ENCODE measurements around the gene SUN3. TPM values are rescaled to one million over a fixed set of nuclear protein-coding genes. Genes with fewer than 3 reads are reported as not detected.
"Not testable (repeated sequence)": the region's sequence is repeated elsewhere in the genome, so short reads cannot be mapped to it uniquely, and the experiment has no call there.

SUN3 gene
- total RNA-seq, 1 experiment from 2014 or later = not detected

GRCh38 chr7:47944536-47945260, 84.2 kb downstream of the SUN3 start:
- Histone ChIP-seq H3K9ac (ENCODE audit: low read length) (no peak overlapping the region), H3F3A (ENCODE audit: low read length, unreplicated experiment) (no peaks in the 10 kb centered on the region), H3K4me1 (ENCODE audit: insufficient read depth, low read length) (peaks cover 14% of the 10 kb centered on the region), H3K27ac (ENCODE audit: low read length) (no peak overlapping the region), H4K20me1 (ENCODE audit: low read length) (no peaks in the 10 kb centered on the region), H3K9me3 (ENCODE audit: low read length) (no peaks in the 10 kb centered on the region), H3K36me3 (ENCODE audit: low read depth, low read length) (no peaks in the 10 kb centered on the region), H3K79me2 (ENCODE audit: low read length) (no peaks in the 10 kb centered on the region), H3K4me3 (ENCODE audit: low read length) (no peak overlapping the region), H3K4me2 (ENCODE audit: low read length) (no peak overlapping the region), H3K27me3 (ENCODE audit: low read length) (no peaks in the 10 kb centered on the region), H3K9me2 (replicated peaks; ENCODE audit: low read length) (no peaks in the 10 kb centered on the region), H2AFZ (ENCODE audit: low read length) (no peak overlapping the region)
- POLR2A ChIA-PET (ENCODE audit: unreplicated experiment) = interaction anchor here (0.6 kb wide), 1 partner anchor 191 kb away, joined by 3 read pairs; no protein-coding TSS in a partner anchor
- CTCF ChIA-PET = interaction anchor here (0.6 to 2.2 kb wide), 11 partner anchors 24 to 276 kb away, joined by 3 to 18 read pairs (median 5); no protein-coding TSS in a partner anchor
- DNase-seq (no peak), ATAC-seq (no peak)
- intact Hi-C loops (cut with micrococcal nuclease) = loop anchor here (1.0 to 10.0 kb wide), 4 partner anchors 25 to 680 kb away; no protein-coding TSS in a partner anchor
- TF ChIP-seq EZH2 (IDR thresholded peaks at IDR 0.05; ENCODE audit: low read length, unreplicated experiment) (no peak), CTCF (conservative IDR thresholded peaks at IDR 0.05; ENCODE audit: low read depth, low read length) (no peak), EZH2phosphoT487 (IDR thresholded peaks at IDR 0.05; ENCODE audit: borderline replicate concordance, low read length) (no peak)
- BruUV-seq (replicated peaks) = no TSS peak

- no peaks in the 10 kb centered on the region for H3K36me3 ChIP-seq (ENCODE audit: low read depth, low read length)
- no peaks in the 10 kb centered on the region for H3K9me3 ChIP-seq (ENCODE audit: low read length)
- no peaks in the 10 kb centered on the region for H3K9me2 ChIP-seq (replicated peaks; ENCODE audit: low read length)
- ChIA-PET CTCF (interaction anchor here (0.6 to 2.2 kb wide), 6 partner anchors 78 to 289 kb away, joined by 3 to 18 read pairs (median 4); no protein-coding TSS in a partner anchor), POLR2A (ENCODE audit: unreplicated experiment) (no interaction called here)
- no peak for TF ChIP-seq EZH2 (IDR thresholded peaks at IDR 0.05; ENCODE audit: low read length, unreplicated experiment)
- TF ChIP-seq EZH2phosphoT487 (IDR thresholded peaks at IDR 0.05; ENCODE audit: borderline replicate concordance, low read length) = no peak
- no peak for TF ChIP-seq CTCF (conservative IDR thresholded peaks at IDR 0.05; ENCODE audit: low read depth, low read length)
- no peaks in the 10 kb centered on the region for H3K27me3 ChIP-seq (ENCODE audit: low read length)
- intact Hi-C loops (cut with micrococcal nuclease) = loop anchor here (10.0 kb wide), 1 partner anchor 679 kb away; no protein-coding TSS in a partner anchor
- no peaks in the 10 kb centered on the region for H3K79me2 ChIP-seq (ENCODE audit: low read length)
- H3K27ac ChIP-seq (ENCODE audit: low read length) = no peak overlapping the region
- peaks cover 14% of the 10 kb centered on the region for H3K4me1 ChIP-seq (ENCODE audit: insufficient read depth, low read length)
- ATAC-seq (no peak), DNase-seq (no peak)
- H3K4me2 ChIP-seq (ENCODE audit: low read length) = no peak overlapping the region
- no peaks in the 10 kb centered on the region for H3F3A ChIP-seq (ENCODE audit: low read length, unreplicated experiment)
- no peak overlapping the region for H3K9ac ChIP-seq (ENCODE audit: low read length)
- no peak overlapping the region for H3K4me3 ChIP-seq (ENCODE audit: low read length)
- no TSS peak for BruUV-seq (replicated peaks)
- H4K20me1 ChIP-seq (ENCODE audit: low read length) = no peaks in the 10 kb centered on the region
- H2AFZ ChIP-seq (ENCODE audit: low read length) = no peak overlapping the region
These were observed 85.0 kb downstream of the SUN3 start for GRCh38 chr7:47943676-47944474.

GRCh38 chr7:47942651-47943050, 86.3 kb downstream of the SUN3 start:
- H3F3A ChIP-seq (ENCODE audit: low read length, unreplicated experiment); H3K27me3 ChIP-seq (ENCODE audit: low read length); H3K4me3 ChIP-seq (ENCODE audit: low read length); H3K9me2 ChIP-seq (replicated peaks; ENCODE audit: low read length); DNase-seq; H3K36me3 ChIP-seq (ENCODE audit: low read depth, low read length); H3K4me2 ChIP-seq (ENCODE audit: low read length); ATAC-seq; H3K27ac ChIP-seq (ENCODE audit: low read length); BruUV-seq (replicated peaks); POLR2A ChIA-PET (ENCODE audit: unreplicated experiment); H3K9me3 ChIP-seq (ENCODE audit: low read length); H3K79me2 ChIP-seq (ENCODE audit: low read length); H3K9ac ChIP-seq (ENCODE audit: low read length); H4K20me1 ChIP-seq (ENCODE audit: low read length); H2AFZ ChIP-seq (ENCODE audit: low read length): not testable (repeated sequence)
- CTCF ChIA-PET = interaction anchor here (0.7 kb wide), 1 partner anchor 9 kb away, joined by 13 read pairs; no protein-coding TSS in a partner anchor
- H3K4me1 ChIP-seq (ENCODE audit: insufficient read depth, low read length) = peaks cover 14% of the 10 kb centered on the region
- intact Hi-C loops (cut with micrococcal nuclease) = loop anchor here (10.0 kb wide), 1 partner anchor 678 kb away; no protein-coding TSS in a partner anchor
